Measurements from ENCODE around the gene RIF1. TPM values are rescaled to one million over a fixed set of nuclear protein-coding genes. Genes with fewer than 3 reads are reported as not detected.

RIF1 gene
- total and polyA plus RNA-seq, 2 experiments from 2014 or later, result 13.7 to 24.9 TPM

GRCh38 chr2:151379169-151379568 lies 30.5 kb upstream of the RIF1 start:
- H3K4me1 ChIP-seq (ENCODE audit: low read depth), result no peaks in the 10 kb centered on the region
- no peak overlapping the region for H3K27ac ChIP-seq
- H3K36me3 ChIP-seq, result no peaks in the 10 kb centered on the region
- H3K9me3 ChIP-seq (ENCODE audit: low read depth), result no peaks in the 10 kb centered on the region
- no peak for TF ChIP-seq CTCF (IDR thresholded peaks at IDR 0.05; ENCODE audit: low read depth, low read length)
- DNase-seq (ENCODE audit: low read depth in 1 of 2, low spot score in 1 of 2), result peak in 1 of 2 donors; percentile 77
- H3K4me3 ChIP-seq, result no peak overlapping the region
- no peaks in the 10 kb centered on the region for H3K27me3 ChIP-seq

- Histone ChIP-seq H3K27ac (no peak overlapping the region), H3K4me3 (no peak overlapping the region), H3K4me1 (ENCODE audit: low read depth) (no peaks in the 10 kb centered on the region), H3K27me3 (no peaks in the 10 kb centered on the region), H3K36me3 (no peaks in the 10 kb centered on the region), H3K9me3 (ENCODE audit: low read depth) (no peaks in the 10 kb centered on the region)
- no peak for TF ChIP-seq CTCF (IDR thresholded peaks at IDR 0.05; ENCODE audit: low read depth, low read length)
- peak in 1 of 2 donors; percentile 21 for DNase-seq (ENCODE audit: low read depth in 1 of 2, low spot score in 1 of 2)
Observed at GRCh38 chr2:151380580-151381235, 29.0 kb upstream of the RIF1 start.

GRCh38 chr2:151381266-151381665 lies 28.4 kb upstream of the RIF1 start:
- no peak for TF ChIP-seq CTCF (IDR thresholded peaks at IDR 0.05; ENCODE audit: low read depth, low read length)
- Histone ChIP-seq H3K27me3 (no peaks in the 10 kb centered on the region), H3K4me1 (ENCODE audit: low read depth) (no peaks in the 10 kb centered on the region), H3K9me3 (ENCODE audit: low read depth) (no peaks in the 10 kb centered on the region), H3K36me3 (no peaks in the 10 kb centered on the region), H3K27ac (no peak overlapping the region), H3K4me3 (no peak overlapping the region)
- peak in 1 of 2 donors; percentile 92 for DNase-seq (ENCODE audit: low read depth in 1 of 2, low spot score in 1 of 2)

GRCh38 chr2:151388011-151388410 lies 21.7 kb upstream of the RIF1 start:
- Histone ChIP-seq H3K9me3 (ENCODE audit: low read depth) (no peaks in the 10 kb centered on the region), H3K27me3 (no peaks in the 10 kb centered on the region), H3K4me1 (ENCODE audit: low read depth) (no peaks in the 10 kb centered on the region), H3K27ac (no peak overlapping the region), H3K4me3 (no peak overlapping the region), H3K36me3 (no peaks in the 10 kb centered on the region)
- no peak for DNase-seq (ENCODE audit: low read depth in 1 of 2, low spot score in 1 of 2)
- TF ChIP-seq CTCF (IDR thresholded peaks at IDR 0.05; ENCODE audit: low read depth, low read length), result no peak

GRCh38 chr2:151391436-151391835 lies 18.3 kb upstream of the RIF1 start:
- no peaks in the 10 kb centered on the region for H3K4me1 ChIP-seq (ENCODE audit: low read depth)
- no peak for TF ChIP-seq CTCF (IDR thresholded peaks at IDR 0.05; ENCODE audit: low read depth, low read length)
- no peak for DNase-seq (ENCODE audit: low read depth in 1 of 2, low spot score in 1 of 2)
- H3K27ac ChIP-seq, result no peak overlapping the region
- no peaks in the 10 kb centered on the region for H3K36me3 ChIP-seq
- no peak overlapping the region for H3K4me3 ChIP-seq
- H3K27me3 ChIP-seq, result no peaks in the 10 kb centered on the region
- no peaks in the 10 kb centered on the region for H3K9me3 ChIP-seq (ENCODE audit: low read depth)

Data from cardiac muscle cell (in vitro differentiated cells and primary cell).